ENCODE data around the gene GAST. TPM values are rescaled to one million over a fixed set of nuclear protein-coding genes. Genes with fewer than 3 reads are reported as not detected.
A peak's percentile ranks its signal among the peaks of the same experiment; 100 is the strongest.

GAST gene
- total RNA-seq, 1 experiment from 2014 or later = not detected

- RAD21 ChIA-PET (ENCODE audit: low non-redundant PET in 1 of 2, low total read pairs in 2 of 2, uncharacterized antibody in 2 of 2, unreplicated experiment in 2 of 2) = interaction anchor here in 1 of 2 experiments (0.9 kb wide), 1 partner anchor 66 kb away, joined by 3 read pairs; no protein-coding TSS in a partner anchor
- peak overlapping the region; percentile 92 for H2AFZ ChIP-seq (ENCODE audit: low read depth, low read length, poor library complexity, severe bottlenecking)
- H3K4me1 ChIP-seq (ENCODE audit: control insufficient read depth in 1 of 2, insufficient read depth in 2 of 2, low read length in 2 of 2) = peaks cover 17 to 41% of the 10 kb centered on the region in 2 experiments
Observed at GRCh38 chr17:41734949-41735313, 22.8 kb downstream of the GAST start.

More at GRCh38 chr17:41734949-41735313, 22.8 kb downstream of the GAST start:
- Histone ChIP-seq H3K9ac (ENCODE audit: low read length) (peak overlapping the region; percentile 52), H3K9me2 (ENCODE audit: insufficient read depth) (no peaks in the 10 kb centered on the region), H3K27ac (ENCODE audit: low read depth, low read length) (peak overlapping the region; percentile 40; the same call in 1 of the 2 replicates), H3K4me2 (ENCODE audit: low read length) (peak overlapping the region; percentile 85), H3K36me3 (ENCODE audit: control insufficient read depth in 1 of 2, insufficient read depth in 2 of 2, low read length in 2 of 2) (no peaks in the 10 kb centered on the region), H3K9me3 (ENCODE audit: control insufficient read depth in 1 of 2, insufficient read depth in 1 of 2, low read depth in 1 of 2, low read length in 2 of 2) (no peaks in the 10 kb centered on the region), H3K79me2 (ENCODE audit: insufficient read depth, low read length) (no peaks in the 10 kb centered on the region), H3K4me3 (replicated peaks in 1 of 2; ENCODE audit: low read depth in 1 of 2, low read length in 2 of 2) (peak overlapping the region; percentile 55 to 62), H4K20me1 (ENCODE audit: insufficient read depth) (no peaks in the 10 kb centered on the region), H3K27me3 (ENCODE audit: insufficient read depth, low read length) (no peaks in the 10 kb centered on the region)
- BruUV-seq (replicated peaks) = no TSS peak
- ATAC-seq (peak; percentile 33), DNase-seq (ENCODE audit: low read depth, low spot score) (no peak)
- POLR2A ChIA-PET = interaction anchor here (1.2 to 1.9 kb wide), 4 partner anchors 10 to 66 kb away, joined by 3 to 6 read pairs (median 4); partner anchors contain the start of gene JUP
- intact Hi-C loops (cut with micrococcal nuclease) = no loop called here
- TF ChIP-seq CEBPB (IDR thresholded peaks at IDR 0.05; ENCODE audit: low read depth) (no peak), CBX3 (IDR thresholded peaks at IDR 0.05; ENCODE audit: low read depth) (no peak), JUND (IDR thresholded peaks at IDR 0.05) (no peak), ATF3 (IDR thresholded peaks at IDR 0.05) (no peak), ZBTB33 (IDR thresholded peaks at IDR 0.05; ENCODE audit: extremely low read depth, insufficient replicate concordance, low read length) (no peak), POLR2AphosphoS5 (IDR thresholded peaks at IDR 0.05; ENCODE audit: low read depth, low read length) (no peak), SP1 (IDR thresholded peaks at IDR 0.05; ENCODE audit: low read depth) (no peak), REST (IDR thresholded peaks at IDR 0.05; ENCODE audit: low read depth) (no peak), RAD21 (IDR thresholded peaks at IDR 0.05; ENCODE audit: low read depth) (no peak), ZNF274 (IDR thresholded peaks at IDR 0.05; ENCODE audit: low read depth, low read length) (no peak), EGR1 (IDR thresholded peaks at IDR 0.05; ENCODE audit: low read depth) (no peak), MAX (IDR thresholded peaks at IDR 0.05) (no peak), SRF (IDR thresholded peaks at IDR 0.05; ENCODE audit: low read depth) (no peak), ELF1 (IDR thresholded peaks at IDR 0.05; ENCODE audit: borderline replicate concordance, low read depth) (no peak), ZFX (IDR thresholded peaks at IDR 0.05) (no peak), FOSL1 (IDR thresholded peaks at IDR 0.05; ENCODE audit: low read depth) (no peak), TCF7L2 (IDR thresholded peaks at IDR 0.05; ENCODE audit: borderline replicate concordance, extremely low read depth, insufficient read depth, insufficient read length) (no peak)
- CTCF ChIA-PET = interaction anchor here (1.0 to 1.1 kb wide), 2 partner anchors 52 to 65 kb away, joined by 3 to 5 read pairs; partner anchors contain the start of gene JUP

Measured in HCT116 (cell line).